T-helper 17 cell (primary cell): ENCODE results near the gene CAPNS2. TPM values are rescaled to one million over a fixed set of nuclear protein-coding genes. Genes with fewer than 3 reads are reported as not detected.

Experiments used
- total RNA-seq, 4 donors: library from RNA in 2 of 4; stranded (reverse) in 2 of 4; gene quantifications; one replicate each; pipeline ENCODE4 v1.2.3 and lab custom pipeline; 2022 to 2026

CAPNS2 gene
- total RNA-seq, 2 donors from 2014 or later, result not detected

Other genes with a start within 250 kb of the CAPNS2 start
- gene IRX6, start 242.5 kb upstream of the CAPNS2 start, total RNA-seq, result not detected
- not detected for gene MMP2, start 87.5 kb upstream of the CAPNS2 start, total RNA-seq
- 1 to 10 TPM in 1 of 2 donors, under 1 TPM in 1; 0.37 to 1.2 TPM for gene LPCAT2, start 57.6 kb upstream of the CAPNS2 start, total RNA-seq
- not detected for gene SLC6A2, start 89.3 kb downstream of the CAPNS2 start, total RNA-seq